IPS DF 4.7 (cell line): Measurements from ENCODE around the gene CTPS2.
"Not testable (repeated sequence)": the region's sequence is repeated elsewhere in the genome, so short reads cannot be mapped to it uniquely, and the experiment has no call there.

Experiments
- DNase-seq: peaks from one replicate; pipeline ENCODE4 v3.0.0-alpha.2; 2013; ENCODE audit warnings: low spot score; ENCODE audit errors: extremely low read depth

Gene CTPS2

DNA sequence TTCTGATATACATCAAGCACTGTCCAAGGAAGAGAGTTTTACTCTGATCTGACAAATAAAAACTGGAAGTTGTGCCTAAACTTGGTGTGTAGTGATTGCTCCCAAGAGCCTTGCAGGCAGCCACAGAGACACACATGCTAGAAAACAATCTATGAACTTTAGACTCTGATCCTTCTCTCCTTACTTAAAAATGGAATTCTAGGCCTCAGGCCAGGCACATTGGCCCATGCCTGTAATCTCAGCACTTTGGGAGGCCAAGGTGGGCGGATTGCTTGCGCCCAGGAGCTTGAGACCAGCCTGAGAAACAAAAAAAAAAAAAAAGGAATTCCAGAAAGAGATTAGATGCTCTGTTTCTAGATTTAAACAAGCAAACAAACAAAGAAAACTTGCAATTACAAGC, 108.1 kb downstream of the CTPS2 start:
- no peak for DNase-seq

DNA sequence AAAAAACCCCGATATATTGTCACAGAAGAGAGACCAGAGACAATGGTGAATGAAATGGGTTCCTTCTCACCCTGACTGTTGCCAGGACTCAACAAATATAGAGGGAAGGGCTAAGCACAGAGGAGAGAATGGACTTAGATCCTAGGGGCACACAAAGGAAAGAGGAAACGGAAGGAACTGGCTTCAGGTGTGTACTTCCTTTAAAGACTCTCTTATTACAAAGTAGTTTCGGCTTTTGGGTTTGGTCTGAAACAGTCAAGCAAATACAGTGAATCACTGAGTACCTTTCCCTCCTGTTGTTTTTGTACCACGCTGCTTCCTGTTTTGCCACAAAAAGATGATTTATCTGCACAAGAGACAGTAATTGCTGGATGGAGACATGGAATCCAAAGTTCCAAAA, 108.6 kb downstream of the CTPS2 start:
- DNase-seq = no peak

DNA sequence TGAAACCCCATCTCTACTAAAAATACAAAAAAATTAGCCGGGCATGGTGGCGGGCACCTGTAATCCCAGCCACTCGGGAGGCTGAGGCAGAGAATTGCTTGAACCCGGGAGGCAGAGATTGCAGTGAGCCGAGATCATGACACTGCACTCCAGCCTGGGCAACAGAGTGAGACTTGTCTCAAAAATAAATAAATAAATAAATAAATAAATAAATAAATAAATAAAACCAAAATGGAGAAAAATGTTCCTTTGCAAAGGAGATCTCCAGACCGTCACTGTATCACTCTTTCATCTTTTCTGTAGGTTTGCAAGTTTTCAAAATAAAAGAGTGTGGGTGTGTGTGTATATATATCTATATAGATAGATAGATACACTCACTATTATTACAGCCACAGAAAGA, 109.2 kb downstream of the CTPS2 start:
- not testable (repeated sequence) for DNase-seq

GRCh38 chrX:16601885-16602284, 110.6 kb downstream of the CTPS2 start:
- no peak for DNase-seq

GRCh38 chrX:16594490-16594889, 118.0 kb downstream of the CTPS2 start:
- DNase-seq = no peak

- DNase-seq = no peak
Observed at GRCh38 chrX:16593801-16594200, 118.7 kb downstream of the CTPS2 start.

GRCh38 chrX:16592194-16592770, 120.2 kb downstream of the CTPS2 start:
- DNase-seq = no peak

- DNase-seq = no peak
Observed at GRCh38 chrX:16589826-16590225, 122.6 kb downstream of the CTPS2 start.

- DNase-seq = no peak
Observed at GRCh38 chrX:16589211-16589610, 123.3 kb downstream of the CTPS2 start.

DNA sequence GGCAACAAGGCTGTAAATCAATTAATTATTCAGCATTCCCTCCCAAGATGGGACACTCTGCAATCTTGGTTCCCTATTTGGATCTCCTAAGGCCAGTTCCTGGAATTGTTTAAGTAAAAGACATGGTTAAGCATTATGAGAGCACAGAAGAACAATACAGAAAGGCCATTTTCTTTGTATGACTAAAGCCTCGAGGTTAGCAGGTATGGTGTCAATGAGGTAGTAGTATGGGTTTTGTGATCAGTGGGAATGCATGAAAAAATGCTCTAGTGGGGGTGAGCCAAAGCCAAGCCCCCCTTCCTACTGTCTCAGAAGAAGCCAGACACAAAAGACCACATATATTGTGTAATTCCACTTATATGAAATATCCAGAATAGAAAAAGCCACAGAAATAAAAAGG, 124.2 kb downstream of the CTPS2 start:
- DNase-seq = no peak

DNA sequence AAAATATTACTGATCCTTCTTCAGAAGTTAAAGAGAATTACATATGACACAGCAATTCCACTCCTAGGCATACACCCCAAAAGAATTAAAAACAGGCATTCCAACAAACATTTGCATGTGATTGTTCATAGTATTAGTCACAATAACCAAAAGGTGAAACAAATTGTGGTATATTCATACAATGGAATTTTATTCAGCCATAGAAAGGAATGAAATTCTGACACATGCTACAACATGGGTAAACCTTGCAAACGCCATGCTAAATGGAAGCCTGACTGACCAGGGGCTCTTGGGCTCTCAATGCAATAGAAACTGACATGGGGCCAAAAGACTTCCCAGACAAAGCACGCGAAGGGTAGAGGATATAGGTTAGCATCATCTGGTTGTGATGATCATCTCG, 124.6 kb downstream of the CTPS2 start:
- DNase-seq = no peak

- no peak for DNase-seq
Observed at GRCh38 chrX:16586377-16587112, 125.9 kb downstream of the CTPS2 start.

DNA sequence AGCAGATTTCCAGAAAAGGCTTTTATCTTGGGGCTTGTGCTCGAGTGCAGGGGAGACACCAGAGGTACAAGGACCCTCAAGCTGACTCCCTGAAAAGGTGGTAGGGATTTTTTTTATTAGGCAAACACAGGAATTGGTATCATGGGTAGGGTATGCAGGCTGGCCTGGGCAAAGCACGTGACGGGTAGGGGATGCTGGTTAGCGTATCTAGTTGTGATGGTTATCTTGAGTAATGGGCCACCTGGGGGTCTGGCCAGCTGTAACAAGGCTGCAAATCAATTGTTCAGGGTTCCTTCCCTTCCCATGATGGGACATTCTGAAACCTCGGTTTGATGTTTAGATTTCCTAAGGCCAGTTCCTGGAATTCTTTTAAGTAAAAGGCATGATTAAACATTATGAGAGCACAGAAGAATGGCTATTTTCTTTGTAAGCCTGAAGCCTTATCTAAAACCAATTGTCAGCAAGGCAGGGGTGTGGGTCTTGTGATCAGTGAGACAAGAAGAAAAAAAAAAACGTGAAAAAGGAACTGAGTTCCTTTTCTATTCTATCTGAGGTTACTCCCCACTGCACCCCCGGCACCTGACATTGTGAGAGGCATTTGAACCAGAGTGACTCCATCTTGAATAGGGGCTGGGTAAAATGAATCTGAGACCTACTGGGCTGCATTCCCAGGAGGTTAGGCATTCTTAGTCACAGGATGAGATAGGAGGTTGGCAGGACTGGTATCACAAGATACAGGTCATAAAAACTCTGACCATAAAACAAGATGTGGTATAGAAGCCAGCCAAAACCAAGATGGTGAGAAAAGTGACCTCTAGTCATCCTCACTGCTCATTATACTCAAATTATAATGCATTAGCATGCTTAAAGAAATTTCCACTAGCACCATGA, 126.7 kb downstream of the CTPS2 start:
- no peak for DNase-seq

DNA sequence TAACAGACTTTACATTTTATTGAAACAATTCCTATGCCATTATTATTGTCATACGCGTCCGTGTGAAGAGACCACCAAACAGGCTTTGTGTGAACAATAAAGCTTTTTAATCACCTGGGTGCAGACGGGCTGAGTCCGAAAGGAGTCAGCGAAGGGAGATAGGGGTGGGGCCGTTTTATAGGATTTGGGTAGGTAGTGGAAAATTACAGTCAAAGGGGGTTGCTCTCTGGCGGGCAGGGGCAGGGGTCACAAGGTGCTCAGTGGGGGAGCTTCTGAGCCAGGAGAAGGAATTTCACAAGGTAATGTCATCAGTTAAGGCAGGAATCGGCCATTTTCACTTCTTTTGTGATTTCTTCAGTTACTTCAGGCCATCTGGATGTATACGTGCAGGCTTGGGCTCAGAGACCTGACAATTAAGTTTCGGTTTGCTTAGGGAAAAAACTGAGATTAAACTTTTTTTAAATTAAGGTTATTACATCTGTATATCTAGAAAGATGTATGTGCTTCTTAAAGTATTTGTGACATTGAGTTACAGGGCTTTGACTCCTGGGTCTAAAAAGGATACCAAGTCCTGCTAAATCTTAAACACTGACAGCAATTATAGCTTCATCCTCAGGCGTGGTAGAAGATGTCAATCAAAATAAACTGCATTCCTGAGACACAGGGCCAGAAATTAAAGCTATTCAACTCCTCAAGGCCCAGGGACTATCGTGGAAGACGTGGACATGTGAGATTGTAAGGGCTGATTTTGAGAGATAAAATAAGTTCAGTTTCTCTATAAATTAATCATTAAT, 132.3 kb downstream of the CTPS2 start:
- DNase-seq = not testable (repeated sequence)

GRCh38 chrX:16579517-16579916, 133.0 kb downstream of the CTPS2 start:
- DNase-seq = no peak

DNA sequence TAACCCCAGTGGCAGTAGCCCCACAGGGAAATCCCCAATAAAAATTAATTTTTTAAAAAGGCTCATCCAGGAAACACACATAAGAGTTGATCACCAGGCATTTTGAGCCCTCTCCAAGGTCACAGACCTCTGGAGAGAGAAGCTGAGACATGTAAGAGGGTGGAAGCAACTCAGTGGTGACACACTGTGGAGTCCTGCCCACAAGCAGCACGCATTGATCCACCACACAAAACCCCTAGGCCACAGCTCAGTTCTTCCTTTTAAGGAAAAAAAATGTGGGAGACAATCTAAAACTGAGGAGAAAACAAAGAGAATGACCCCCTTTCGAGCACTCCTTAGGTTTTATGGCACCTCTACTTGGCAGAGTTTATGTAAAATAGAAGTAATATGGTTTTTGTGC, 134.3 kb downstream of the CTPS2 start:
- DNase-seq = no peak

GRCh38 chrX:16577483-16578029, 134.9 kb downstream of the CTPS2 start:
- no peak for DNase-seq

- DNase-seq = not testable (repeated sequence)
Observed at GRCh38 chrX:16575388-16575787, 137.1 kb downstream of the CTPS2 start.

DNA sequence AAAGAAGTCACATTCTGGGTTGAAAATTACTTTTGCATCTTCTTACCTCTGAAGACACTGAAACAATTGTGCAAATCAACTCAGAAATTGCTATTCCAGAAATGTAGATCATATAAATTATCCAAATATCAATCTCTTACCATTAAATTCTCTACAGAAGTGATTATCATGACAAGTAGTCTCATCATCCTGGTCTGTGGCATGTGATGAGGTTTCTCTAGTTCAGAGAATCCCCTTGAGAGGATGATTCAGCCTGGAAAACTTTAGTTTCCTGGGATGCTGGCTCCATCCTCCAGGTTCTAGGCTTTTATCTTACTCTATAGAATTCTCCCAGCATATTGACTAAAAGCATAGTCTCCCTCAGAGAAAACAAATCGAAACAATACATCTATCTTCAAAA, 138.7 kb downstream of the CTPS2 start:
- DNase-seq = no peak

DNA sequence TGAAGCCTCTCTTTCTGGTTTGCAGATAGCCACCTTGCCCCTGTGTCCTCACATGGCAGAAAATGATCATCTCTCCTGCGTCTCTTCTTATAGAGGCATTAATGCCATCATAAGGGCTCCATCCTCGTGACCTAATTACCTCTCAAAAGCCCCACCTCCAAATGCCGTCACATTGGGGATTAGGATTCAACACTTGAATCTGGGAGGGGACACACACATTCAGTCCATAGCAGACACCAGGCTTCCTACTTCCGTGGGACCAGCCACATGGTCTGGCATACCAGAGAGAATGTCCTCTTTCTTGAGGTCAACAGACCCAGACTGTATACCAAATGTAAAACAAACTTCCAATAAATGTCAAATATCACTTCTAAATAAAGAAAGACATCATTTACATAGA, 144.8 kb downstream of the CTPS2 start:
- DNase-seq = no peak

GRCh38 chrX:16566571-16566970, 145.9 kb downstream of the CTPS2 start:
- no peak for DNase-seq
